ENCODE data around the gene PNMA1. TPM values are rescaled to one million over a fixed set of nuclear protein-coding genes. Genes with fewer than 3 reads are reported as not detected.

The PNMA1 gene
- total and polyA plus RNA-seq, 7 donors, result 11.4 to 63.1 (median 33.5) TPM

GRCh38 chr14:73760598-73761586 is 46.7 kb upstream of the PNMA1 start:
- Histone ChIP-seq H3K4me3 (peak overlapping the region; percentile 54 to 94 (median 90)), H3K4me1 (peaks cover 0 to 90% (median 86%) of the 10 kb centered on the region in 4 donors), H3K27ac (peak overlapping the region; percentile 99 to 100 (median 100)), H3K27me3 (no peaks in the 10 kb centered on the region), H3K36me3 (no peaks in the 10 kb centered on the region), H3K9me3 (no peaks in the 10 kb centered on the region)
- WGBS, 2 donors, result 52 to 54% methylated on average over 13 of the region's 13 CpGs
- intact Hi-C loops (cut with DNase I), result loop anchor here (1.0 to 2.0 kb wide), 2 partner anchors 25 to 90 kb away; partner anchors contain the start of gene PTGR2
- TF ChIP-seq EP300 (IDR thresholded peaks at IDR 0.05) (no peak), POLR2A (IDR thresholded peaks at IDR 0.05) (no peak), POLR2AphosphoS5 (IDR thresholded peaks at IDR 0.05) (no peak)
- TF ChIP-seq, protein P1, sequence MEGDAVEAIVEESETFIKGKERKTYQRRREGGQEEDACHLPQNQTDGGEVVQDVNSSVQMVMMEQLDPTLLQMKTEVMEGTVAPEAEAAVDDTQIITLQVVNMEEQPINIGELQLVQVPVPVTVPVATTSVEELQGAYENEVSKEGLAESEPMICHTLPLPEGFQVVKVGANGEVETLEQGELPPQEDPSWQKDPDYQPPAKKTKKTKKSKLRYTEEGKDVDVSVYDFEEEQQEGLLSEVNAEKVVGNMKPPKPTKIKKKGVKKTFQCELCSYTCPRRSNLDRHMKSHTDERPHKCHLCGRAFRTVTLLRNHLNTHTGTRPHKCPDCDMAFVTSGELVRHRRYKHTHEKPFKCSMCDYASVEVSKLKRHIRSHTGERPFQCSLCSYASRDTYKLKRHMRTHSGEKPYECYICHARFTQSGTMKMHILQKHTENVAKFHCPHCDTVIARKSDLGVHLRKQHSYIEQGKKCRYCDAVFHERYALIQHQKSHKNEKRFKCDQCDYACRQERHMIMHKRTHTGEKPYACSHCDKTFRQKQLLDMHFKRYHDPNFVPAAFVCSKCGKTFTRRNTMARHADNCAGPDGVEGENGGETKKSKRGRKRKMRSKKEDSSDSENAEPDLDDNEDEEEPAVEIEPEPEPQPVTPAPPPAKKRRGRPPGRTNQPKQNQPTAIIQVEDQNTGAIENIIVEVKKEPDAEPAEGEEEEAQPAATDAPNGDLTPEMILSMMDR (IDR thresholded peaks at IDR 0.05), result no peak
- DNase-seq, result peak; percentile 71

DNA sequence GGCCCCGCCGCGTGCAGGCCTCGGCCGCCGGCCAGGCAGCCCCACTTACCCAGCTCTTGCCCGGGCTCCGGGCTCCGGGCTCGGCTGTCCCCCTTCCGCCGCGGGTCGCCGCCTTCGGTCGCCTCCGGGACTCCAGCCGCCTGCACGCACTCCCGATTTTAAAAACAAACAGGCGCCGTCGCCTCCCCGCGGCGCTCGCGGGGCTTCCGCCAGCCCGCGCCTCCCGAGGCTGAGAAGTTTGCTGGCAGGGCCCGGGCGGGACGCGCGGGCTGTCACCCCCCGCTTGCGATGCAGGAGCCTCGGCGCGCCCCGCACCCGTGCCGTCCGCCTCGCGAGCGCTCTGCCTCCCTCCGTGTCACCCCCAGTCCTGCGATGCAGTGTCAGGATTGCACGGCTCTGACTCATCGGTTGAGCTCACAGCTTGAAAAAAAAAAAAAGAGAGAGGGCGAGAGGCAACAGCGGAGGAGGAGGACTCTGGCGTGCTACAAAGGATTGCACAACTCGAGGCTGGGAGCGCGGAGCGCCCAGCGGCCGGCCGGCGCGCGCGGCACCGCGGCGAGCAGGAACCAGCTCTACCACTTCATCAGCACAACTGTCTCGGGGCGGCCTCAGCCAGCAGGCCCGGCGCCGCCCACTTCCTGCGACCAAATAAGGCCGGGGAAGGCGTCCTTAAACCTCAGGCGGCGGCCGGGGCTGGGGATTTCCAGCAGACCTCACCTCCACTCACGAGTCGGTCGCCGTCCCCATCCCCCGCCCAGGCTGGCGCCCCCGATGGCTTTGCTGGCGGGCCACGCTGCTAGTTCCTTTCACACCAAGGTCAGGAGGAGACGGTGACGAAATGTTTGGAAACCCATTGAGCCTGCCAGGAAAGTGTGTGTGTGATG is 45.8 kb upstream of the PNMA1 start:
- peaks cover 0 to 90% (median 86%) of the 10 kb centered on the region in 4 donors for H3K4me1 ChIP-seq
- H3K4me3 ChIP-seq, result peak overlapping the region; percentile 54 to 94 (median 90)
- H3K27me3 ChIP-seq, result no peaks in the 10 kb centered on the region
- peak overlapping the region; percentile 99 to 100 (median 100) for H3K27ac ChIP-seq
- 0% methylated on average over 93 of the region's 93 CpGs for WGBS, 2 donors
- DNase-seq, result peak; percentile 98
- H3K9me3 ChIP-seq, result no peaks in the 10 kb centered on the region
- TF ChIP-seq POLR2AphosphoS5 (IDR thresholded peaks at IDR 0.05) (peak; percentile 94 to 98 (median 96)), EP300 (IDR thresholded peaks at IDR 0.05) (peak in 2 of 4 donors; percentile 59 to 75), POLR2A (IDR thresholded peaks at IDR 0.05) (peak; percentile 80 to 86)
- TF ChIP-seq, protein P1 (IDR thresholded peaks at IDR 0.05), result peak in 2 of 4 experiments; percentile 13 to 29
- H3K36me3 ChIP-seq, result no peaks in the 10 kb centered on the region
- intact Hi-C loops (cut with DNase I), result loop anchor here (1.0 to 2.0 kb wide), 3 partner anchors 26 to 91 kb away; partner anchors contain the start of gene PTGR2

DNA sequence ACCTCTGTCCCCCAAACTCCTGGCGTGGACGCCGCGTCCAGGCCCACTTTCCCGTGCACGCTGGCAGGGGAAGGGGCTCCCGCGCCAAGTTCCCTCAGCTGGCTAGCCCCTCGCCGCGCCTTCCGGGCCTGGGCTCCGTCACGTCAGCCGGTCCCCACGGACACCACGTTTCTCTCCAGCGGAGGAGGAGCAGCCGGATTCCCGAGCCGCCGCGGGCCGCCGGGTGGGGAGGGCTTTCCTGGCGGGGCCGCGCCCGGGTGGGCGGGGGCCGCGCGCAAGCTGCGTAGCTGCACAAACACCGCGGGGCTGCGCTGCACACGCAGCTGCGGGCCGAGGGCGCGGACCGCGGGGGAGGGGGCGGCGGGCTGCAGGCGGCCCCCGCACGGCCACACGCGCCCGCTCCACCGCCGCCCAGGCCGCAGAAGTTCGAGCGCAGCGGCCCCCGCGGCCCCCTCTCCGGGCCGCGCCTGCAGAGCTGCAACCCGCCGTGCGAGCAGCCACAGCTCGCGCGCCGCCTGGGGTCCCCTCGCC is 45.1 kb upstream of the PNMA1 start:
- Histone ChIP-seq H3K27me3 (no peaks in the 10 kb centered on the region), H3K9me3 (no peaks in the 10 kb centered on the region), H3K36me3 (no peaks in the 10 kb centered on the region), H3K4me1 (peaks cover 0 to 90% (median 86%) of the 10 kb centered on the region in 4 donors), H3K27ac (peak overlapping the region; percentile 99 to 100 (median 100)), H3K4me3 (peak overlapping the region; percentile 60 to 94 (median 90))
- peak; percentile 91 for DNase-seq
- 0 to 1% methylated on average over 71 of the region's 71 CpGs for WGBS, 2 donors
- intact Hi-C loops (cut with DNase I), result loop anchor here (2.0 kb wide), 1 partner anchor 28 kb away; no protein-coding TSS in a partner anchor
- TF ChIP-seq POLR2A (IDR thresholded peaks at IDR 0.05), result peak in 1 of 2 donors; percentile 9
- TF ChIP-seq, protein P1 (IDR thresholded peaks at IDR 0.05), result no peak
- TF ChIP-seq EP300 (IDR thresholded peaks at IDR 0.05), result no peak
- TF ChIP-seq POLR2AphosphoS5 (IDR thresholded peaks at IDR 0.05), result peak; percentile 35 to 79 (median 68)
